ENCODE results near the gene SLC37A1.

Gene SLC37A1

GRCh38 chr21:42580793-42581321 lies 67.2 kb downstream of the SLC37A1 start:
- DNase-seq, result no peak

DNA sequence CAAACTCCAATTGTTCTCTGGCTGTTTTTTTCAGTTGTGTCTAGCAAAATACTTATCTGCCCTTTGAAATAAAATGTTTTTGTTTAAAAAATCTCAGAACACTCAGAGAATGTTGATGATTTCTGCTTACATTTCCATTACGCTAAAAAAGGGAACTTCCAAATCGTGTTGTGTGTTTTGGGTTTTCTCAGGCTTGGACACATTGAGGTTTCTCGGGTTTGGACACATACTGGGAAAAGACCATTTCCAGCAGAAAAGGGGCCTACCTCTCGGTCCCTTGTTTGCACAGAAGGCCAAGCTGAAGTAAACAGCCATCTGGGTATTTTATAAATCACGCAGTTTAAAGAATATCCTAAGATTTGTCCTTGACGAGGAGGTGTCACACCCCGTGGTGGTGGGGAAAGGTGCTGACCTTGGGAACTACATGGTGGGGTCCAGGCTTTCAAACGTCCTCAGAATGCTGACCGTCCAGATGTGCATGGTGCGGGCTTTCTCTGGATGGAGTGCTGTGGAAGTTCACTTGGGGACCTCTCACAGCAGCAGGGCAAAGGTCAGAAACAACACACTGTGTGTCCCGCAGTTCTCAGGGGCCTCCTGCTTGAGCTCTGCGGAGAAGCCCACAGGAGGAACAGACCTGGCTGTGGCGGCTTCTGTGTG lies 67.8 kb downstream of the SLC37A1 start:
- DNase-seq, result no peak

DNA sequence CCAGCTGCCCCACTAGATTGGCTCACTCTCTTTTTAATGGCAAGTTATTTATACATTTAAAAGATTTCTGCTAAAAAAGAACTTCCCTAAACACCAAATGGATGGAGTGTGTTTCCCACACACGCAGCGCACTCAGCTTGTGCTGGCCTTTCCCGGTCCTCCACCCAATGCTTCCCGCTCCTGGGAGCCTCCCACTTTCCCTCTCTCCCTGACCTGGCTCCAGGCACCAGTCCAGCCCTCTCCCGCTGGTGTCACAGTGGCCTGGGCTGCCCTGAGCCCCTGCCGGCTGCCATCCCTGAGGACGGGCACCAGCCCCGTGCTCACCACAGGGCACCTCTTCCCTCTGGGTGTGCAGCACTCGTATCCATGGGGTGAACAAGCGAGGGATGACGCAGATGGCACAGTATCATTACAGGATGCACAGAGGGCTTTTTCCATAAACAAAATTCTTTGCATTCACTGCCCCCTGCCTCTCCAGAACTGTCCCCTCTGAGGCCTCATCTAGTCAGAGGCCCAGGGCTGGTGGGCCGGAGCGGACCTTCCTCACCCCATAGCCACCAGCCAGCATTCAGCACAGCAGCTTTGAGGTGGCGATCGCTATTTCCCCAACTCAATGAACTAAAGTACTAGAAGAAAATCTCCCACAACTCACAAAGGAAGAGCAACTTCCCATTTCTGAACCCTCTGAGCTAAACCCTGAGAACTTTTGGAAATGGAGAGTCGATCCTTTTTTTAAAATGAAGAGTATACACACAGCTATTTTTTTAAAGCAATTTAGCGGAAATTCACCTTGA lies 68.5 kb downstream of the SLC37A1 start:
- no peak for DNase-seq

DNA sequence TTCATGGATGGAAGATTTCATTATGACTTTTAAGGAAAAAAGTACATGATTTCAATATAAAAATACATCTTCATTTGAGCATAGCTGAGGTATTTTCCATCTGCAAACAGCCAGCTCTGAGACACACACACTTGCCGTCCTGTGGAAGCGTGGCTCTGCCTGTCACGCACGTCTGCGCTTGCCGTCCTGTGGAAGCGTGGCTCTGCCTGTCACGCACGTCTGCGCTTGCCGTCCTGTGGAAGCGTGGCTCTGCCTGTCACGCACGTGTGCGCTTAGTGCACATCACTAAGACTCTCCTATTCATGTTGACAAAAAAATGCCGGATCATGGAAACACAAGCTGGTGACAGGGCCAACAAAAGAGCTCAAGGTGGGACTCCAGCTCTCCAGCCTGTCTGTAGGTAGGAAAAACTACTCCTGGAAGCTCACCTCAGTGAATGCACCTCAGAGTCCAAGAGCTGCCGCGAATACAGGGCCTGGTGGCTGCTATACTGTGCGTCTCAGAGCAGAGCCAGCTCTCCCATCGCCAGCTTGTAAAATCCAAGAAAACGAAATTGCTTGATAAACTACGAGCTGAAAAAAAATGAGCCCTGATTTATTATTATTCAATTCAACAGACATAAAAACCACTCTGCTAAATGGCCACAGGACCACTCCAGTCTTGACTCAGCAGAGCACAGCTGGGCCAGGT lies 69.3 kb downstream of the SLC37A1 start:
- no peak for DNase-seq

DNA sequence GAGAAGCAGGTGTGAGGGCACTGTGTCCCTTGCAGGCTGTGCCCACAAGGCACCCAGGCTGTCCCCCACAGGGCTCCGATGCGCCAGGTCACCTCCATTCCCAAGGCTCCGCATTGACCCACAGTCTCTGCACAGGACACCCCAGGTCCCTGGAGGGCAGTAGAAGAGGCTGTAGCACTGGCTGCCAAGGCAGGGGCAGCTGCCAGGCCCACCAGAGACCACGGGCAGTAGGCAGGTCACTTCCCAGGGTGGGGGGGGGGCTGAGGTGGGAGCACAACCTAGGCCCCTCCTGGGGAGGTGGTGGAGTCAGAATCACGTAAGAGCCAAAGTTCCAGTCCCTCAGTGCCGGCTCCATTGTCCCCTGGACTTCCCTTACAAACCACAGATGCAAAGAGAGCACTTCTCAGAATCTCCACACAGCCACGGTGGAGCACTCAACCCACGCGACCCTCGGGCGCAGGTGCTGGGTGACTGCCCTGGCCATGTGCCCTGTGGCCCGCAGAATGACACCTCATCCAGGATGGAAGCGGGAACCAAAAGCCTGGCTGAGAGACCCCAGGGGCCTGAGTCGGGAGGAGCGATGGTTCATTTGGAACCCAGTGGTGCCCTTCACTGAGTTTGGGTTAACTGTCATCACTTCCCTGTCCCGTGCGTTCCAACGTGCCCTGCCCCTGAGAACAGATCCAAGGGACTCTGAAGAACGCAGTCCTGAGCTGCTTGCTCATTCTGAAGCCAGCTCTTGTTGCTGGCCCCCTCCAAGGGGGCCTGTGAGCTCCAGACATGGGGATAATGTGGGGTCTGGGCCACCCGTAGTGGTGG lies 70.0 kb downstream of the SLC37A1 start:
- DNase-seq, result no peak

DNA sequence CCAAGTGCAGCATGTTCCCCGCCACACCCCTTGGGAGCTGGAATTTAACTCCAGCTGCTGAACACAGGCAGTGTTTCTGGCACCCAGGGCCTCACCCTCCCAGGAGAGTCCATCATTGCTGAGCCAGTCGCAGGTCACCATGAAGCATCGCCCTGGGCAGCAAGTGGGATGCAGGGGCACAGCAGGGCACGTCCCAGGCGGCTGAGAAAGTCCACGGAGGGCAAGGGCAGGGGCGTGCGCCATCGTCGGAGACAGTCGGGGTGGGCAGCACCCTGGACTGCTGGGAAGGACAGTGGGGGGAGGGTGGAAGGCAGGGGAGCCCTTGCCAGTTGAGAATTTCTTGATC lies 70.6 kb downstream of the SLC37A1 start:
- no peak for DNase-seq

DNA sequence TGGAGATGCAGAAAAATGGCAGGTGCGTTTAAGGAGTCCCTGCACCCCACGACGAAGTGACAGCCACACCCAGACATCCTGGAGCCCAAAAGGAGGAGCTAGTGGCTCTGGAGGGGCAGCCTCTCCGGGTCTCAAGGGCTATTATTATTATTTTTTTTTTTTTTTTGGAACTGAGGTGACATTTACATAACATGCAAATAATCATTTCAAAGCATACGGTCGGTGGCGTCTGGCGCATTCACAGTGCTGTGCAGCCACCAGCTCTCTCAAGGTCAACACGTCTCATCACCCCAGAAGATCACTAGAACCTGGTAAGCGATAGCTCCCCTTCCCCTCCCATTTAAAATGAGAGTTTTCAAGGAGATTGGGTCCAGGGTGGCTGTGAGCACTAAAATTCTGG lies 72.2 kb downstream of the SLC37A1 start:
- DNase-seq, result no peak

DNA sequence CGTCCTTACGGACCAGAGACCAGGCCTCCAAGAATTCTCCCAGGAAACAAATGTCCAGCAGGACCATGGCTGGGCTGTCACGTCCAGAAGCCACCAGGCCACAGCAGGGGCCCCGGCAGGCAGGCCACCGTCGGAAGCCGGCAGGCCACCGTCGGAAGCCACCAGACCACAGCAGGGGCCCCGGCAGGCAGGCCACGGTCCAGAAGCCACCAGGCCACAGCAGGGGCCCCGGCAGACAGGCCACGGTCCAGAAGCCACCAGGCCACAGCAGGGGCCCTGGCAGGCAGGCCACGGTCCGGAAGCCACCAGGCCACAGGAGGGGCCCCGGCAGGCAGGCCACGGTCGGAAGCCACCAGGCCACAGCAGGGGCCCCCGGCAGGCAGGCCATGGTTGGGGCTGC lies 72.8 kb downstream of the SLC37A1 start:
- DNase-seq, result no peak

GRCh38 chr21:42587036-42587435 lies 73.4 kb downstream of the SLC37A1 start:
- DNase-seq, result no peak

GRCh38 chr21:42590431-42591131 lies 76.9 kb downstream of the SLC37A1 start:
- DNase-seq, result no peak

- no peak for DNase-seq
These were observed 77.7 kb downstream of the SLC37A1 start for GRCh38 chr21:42591170-42591869.

GRCh38 chr21:42592156-42592820 lies 78.6 kb downstream of the SLC37A1 start:
- DNase-seq, result no peak

DNA sequence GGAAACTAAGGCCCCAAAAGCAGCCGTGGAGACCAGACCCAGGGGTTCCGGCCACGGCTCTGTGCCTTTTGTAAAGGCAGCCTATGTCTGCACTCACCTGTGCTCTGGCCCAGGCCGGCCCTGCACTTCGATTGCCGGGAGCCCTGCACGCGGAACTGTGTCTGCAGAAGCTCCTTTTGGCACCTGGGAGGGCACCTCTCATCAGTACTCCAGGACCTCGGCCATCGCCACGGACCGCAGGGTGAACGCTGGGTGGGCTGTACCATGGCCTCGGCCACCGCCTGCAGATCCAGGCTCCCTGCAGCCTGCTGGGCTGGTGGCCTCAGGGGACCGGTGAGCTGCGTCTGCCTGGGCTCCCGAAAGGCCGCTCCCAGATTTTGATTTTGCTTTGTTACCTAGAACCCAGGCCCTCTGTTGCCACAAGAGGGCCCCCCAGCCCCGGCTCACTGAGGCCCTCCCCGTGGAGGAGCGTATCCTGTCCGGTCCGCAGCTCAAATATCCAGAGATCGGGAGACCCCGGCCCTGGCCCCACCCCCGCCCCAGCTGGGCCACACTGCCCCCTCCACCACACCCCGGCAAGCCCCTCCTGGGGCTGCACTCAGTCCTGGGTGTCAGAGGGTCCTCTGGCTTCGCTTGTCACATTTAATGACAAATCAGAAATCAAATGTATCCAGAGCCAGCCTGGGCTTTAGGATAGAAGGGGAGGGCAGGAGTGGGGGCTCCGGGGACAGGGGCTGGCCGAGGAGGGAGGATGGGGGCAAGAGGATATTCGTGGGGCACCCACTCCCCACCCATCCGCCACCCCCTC lies 79.6 kb downstream of the SLC37A1 start:
- DNase-seq, result peak; percentile 55 to 67

- DNase-seq, result no peak
These were observed 81.1 kb downstream of the SLC37A1 start for GRCh38 chr21:42594616-42595282.

- no peak for DNase-seq
These were observed 81.9 kb downstream of the SLC37A1 start for GRCh38 chr21:42595283-42596187.

- DNase-seq, result no peak
These were observed 83.0 kb downstream of the SLC37A1 start for GRCh38 chr21:42596657-42597056.

- no peak for DNase-seq
These were observed 84.0 kb downstream of the SLC37A1 start for GRCh38 chr21:42597487-42598158.
